Neural progenitor cell (in vitro differentiated cells): ENCODE results near the gene AGMO. TPM values are rescaled to one million over a fixed set of nuclear protein-coding genes. Genes with fewer than 3 reads are reported as not detected.

ENCODE experiments used
- DNase-seq: peaks from one replicate; pipeline ENCODE4 v3.0.0-alpha.2; 2016; ENCODE audit warnings: low spot score
- H2AFZ ChIP-seq: fragments of 200-600 bp; sonication (generic); replicated peaks from 2 replicates; pipeline ENCODE4 v1.6.1; 2016; ENCODE audit warnings: antibody characterized with exemption
- H3F3A ChIP-seq: fragments of 200-600 bp; sonication (generic); 2 replicates; pipeline ENCODE4 v1.6.1; 2016; ENCODE audit warnings: antibody characterized with exemption, low read depth
- H3K27ac ChIP-seq: fragments of 200-600 bp; sonication (generic); 2 replicates; pipeline ENCODE4 v1.5.1; 2016; ENCODE audit warnings: mild to moderate bottlenecking
- H3K27me3 ChIP-seq: fragments of 200-600 bp; sonication (generic); 2 replicates; pipeline ENCODE4 v1.6.1; 2016; ENCODE audit warnings: mild to moderate bottlenecking, moderate library complexity
- H3K36me3 ChIP-seq: fragments of 200-600 bp; sonication (generic); 2 replicates; pipeline ENCODE4 v1.5.1; 2016
- H3K4me1 ChIP-seq: fragments of 200-600 bp; sonication (generic); 2 replicates; pipeline ENCODE4 v1.6.1; 2016; ENCODE audit warnings: mixed run types
- H3K4me2 ChIP-seq: fragments of 200-600 bp; sonication (generic); 2 replicates; pipeline ENCODE4 v1.6.1; 2016
- H3K4me3 ChIP-seq: fragments of 200-600 bp; sonication (generic); 2 replicates; pipeline ENCODE4 v1.5.1; 2016
- H3K79me2 ChIP-seq: fragments of 200-600 bp; sonication (generic); 2 replicates; pipeline ENCODE4 v1.6.1; 2016; ENCODE audit warnings: low read depth
- H3K9ac ChIP-seq: fragments of 200-600 bp; sonication (generic); 2 replicates; pipeline ENCODE4 v1.6.1; 2016
- H3K9me3 ChIP-seq: fragments of 200-600 bp; sonication (generic); 2 replicates; pipeline ENCODE4 v1.5.1; 2016; ENCODE audit warnings: low read depth
- H4K20me1 ChIP-seq: fragments of 200-600 bp; sonication (generic); 2 replicates; pipeline ENCODE4 v1.6.1; 2016; ENCODE audit warnings: low read depth
- H3K27ac Mint-ChIP-seq: 3 replicates; pipeline ENCODE4 v1.8.0; 2021; ENCODE audit warnings: mixed read lengths
- H3K27me3 Mint-ChIP-seq: 2 replicates; pipeline ENCODE4 v1.8.0; 2022; ENCODE audit warnings: low read depth, mild to moderate bottlenecking, inconsistent platforms, moderate library complexity, mixed read lengths; ENCODE audit not compliant: insufficient read depth
- H3K36me3 Mint-ChIP-seq: 3 replicates; pipeline ENCODE4 v1.8.0; 2021; ENCODE audit warnings: mixed read lengths
- H3K4me1 Mint-ChIP-seq: 3 replicates; pipeline ENCODE4 v1.8.0; 2021; ENCODE audit warnings: mixed read lengths
- H3K4me3 Mint-ChIP-seq: 3 replicates; pipeline ENCODE4 v1.8.0; 2021; ENCODE audit warnings: mild to moderate bottlenecking, moderate library complexity, mixed read lengths
- H3K9me3 Mint-ChIP-seq: 3 replicates; pipeline ENCODE4 v1.8.0; 2020; ENCODE audit warnings: mixed read lengths
- EZH2 ChIP-seq: fragments of 200-600 bp; sonication (generic); IDR thresholded peaks from 2 replicates; pipeline ENCODE4 v1.6.1; 2017; ENCODE audit warnings: antibody characterized with exemption, mild to moderate bottlenecking, moderate library complexity
- EZH2phosphoT487 ChIP-seq: fragments of 200-600 bp; sonication (generic); IDR thresholded peaks from 2 replicates; pipeline ENCODE4 v1.6.1; 2017; ENCODE audit warnings: antibody characterized with exemption
- total RNA-seq: library from RNA; depleted of rRNA; stranded (reverse); fragments of >200 nt; gene quantifications from 2 replicates; pipeline ENCODE4 v1.2.3, GENCODE V29; 2015; ENCODE audit warnings: low replicate concordance
- TF ChIP-seq, protein P1 (sequence below): fragments of 200-600 bp; sonication (generic); IDR thresholded peaks from 2 replicates; pipeline ENCODE4 v1.5.1; 2017; ENCODE audit warnings: antibody characterized with exemption, mild to moderate bottlenecking

The AGMO gene
- total RNA-seq, 1 donor from 2014 or later, result 0.30 TPM

GRCh38 chr7:15446280-15446679, 115.5 kb downstream of the AGMO start:
- Histone ChIP-seq H3K4me3 (no peak overlapping the region), H3K4me2 (no peak overlapping the region), H3K9me3 (no peaks in the 10 kb centered on the region), H2AFZ (no peak overlapping the region), H3K36me3 (no peaks in the 10 kb centered on the region), H4K20me1 (no peaks in the 10 kb centered on the region), H3K9ac (no peak overlapping the region), H3K27me3 (no peaks in the 10 kb centered on the region), H3K27ac (no peak overlapping the region), H3K79me2 (no peaks in the 10 kb centered on the region), H3F3A (no peaks in the 10 kb centered on the region), H3K4me1 (no peaks in the 10 kb centered on the region)
- Mint-ChIP-seq H3K36me3 (no peaks in the 10 kb centered on the region), H3K4me3 (no peak overlapping the region), H3K27ac (no peak overlapping the region), H3K9me3 (no peaks in the 10 kb centered on the region), H3K4me1 (peaks cover 3% of the 10 kb centered on the region), H3K27me3 (no peaks in the 10 kb centered on the region)
- no peak for DNase-seq
- TF ChIP-seq, protein P1, sequence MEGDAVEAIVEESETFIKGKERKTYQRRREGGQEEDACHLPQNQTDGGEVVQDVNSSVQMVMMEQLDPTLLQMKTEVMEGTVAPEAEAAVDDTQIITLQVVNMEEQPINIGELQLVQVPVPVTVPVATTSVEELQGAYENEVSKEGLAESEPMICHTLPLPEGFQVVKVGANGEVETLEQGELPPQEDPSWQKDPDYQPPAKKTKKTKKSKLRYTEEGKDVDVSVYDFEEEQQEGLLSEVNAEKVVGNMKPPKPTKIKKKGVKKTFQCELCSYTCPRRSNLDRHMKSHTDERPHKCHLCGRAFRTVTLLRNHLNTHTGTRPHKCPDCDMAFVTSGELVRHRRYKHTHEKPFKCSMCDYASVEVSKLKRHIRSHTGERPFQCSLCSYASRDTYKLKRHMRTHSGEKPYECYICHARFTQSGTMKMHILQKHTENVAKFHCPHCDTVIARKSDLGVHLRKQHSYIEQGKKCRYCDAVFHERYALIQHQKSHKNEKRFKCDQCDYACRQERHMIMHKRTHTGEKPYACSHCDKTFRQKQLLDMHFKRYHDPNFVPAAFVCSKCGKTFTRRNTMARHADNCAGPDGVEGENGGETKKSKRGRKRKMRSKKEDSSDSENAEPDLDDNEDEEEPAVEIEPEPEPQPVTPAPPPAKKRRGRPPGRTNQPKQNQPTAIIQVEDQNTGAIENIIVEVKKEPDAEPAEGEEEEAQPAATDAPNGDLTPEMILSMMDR, result no peak
- TF ChIP-seq EZH2 (no peak), EZH2phosphoT487 (no peak)

DNA sequence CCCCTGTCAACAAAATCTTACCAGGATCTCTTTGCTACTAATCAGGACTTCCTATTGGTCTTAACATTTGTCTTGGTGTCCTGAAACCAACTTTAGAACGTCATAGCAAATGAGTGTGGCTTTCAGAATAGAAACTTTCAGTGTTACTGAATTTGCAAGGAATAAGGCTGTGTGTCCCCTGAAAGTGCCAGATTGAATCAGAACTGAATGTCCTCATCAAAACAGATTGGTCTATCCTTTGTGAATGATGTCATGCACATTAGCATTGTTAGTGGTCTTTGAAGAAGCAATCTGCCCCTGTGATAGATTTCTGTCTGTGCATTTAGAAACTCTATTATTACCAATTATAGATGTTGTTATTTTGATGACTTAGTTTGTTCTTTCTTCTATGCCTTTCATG, 119.9 kb downstream of the AGMO start:
- Histone ChIP-seq H3K27me3 (no peaks in the 10 kb centered on the region), H3K9me3 (no peaks in the 10 kb centered on the region), H2AFZ (no peak overlapping the region), H4K20me1 (no peaks in the 10 kb centered on the region), H3K4me1 (no peaks in the 10 kb centered on the region), H3K36me3 (no peaks in the 10 kb centered on the region), H3K27ac (no peak overlapping the region), H3F3A (no peaks in the 10 kb centered on the region), H3K9ac (no peak overlapping the region), H3K4me3 (no peak overlapping the region), H3K4me2 (no peak overlapping the region), H3K79me2 (no peaks in the 10 kb centered on the region)
- peaks cover 3% of the 10 kb centered on the region for H3K4me1 Mint-ChIP-seq
- H3K27ac Mint-ChIP-seq, result no peak overlapping the region
- TF ChIP-seq EZH2phosphoT487 (no peak), EZH2 (no peak)
- TF ChIP-seq, protein P1, result no peak
- H3K9me3 Mint-ChIP-seq, result no peaks in the 10 kb centered on the region
- H3K4me3 Mint-ChIP-seq, result no peak overlapping the region
- H3K27me3 Mint-ChIP-seq, result no peaks in the 10 kb centered on the region
- H3K36me3 Mint-ChIP-seq, result no peaks in the 10 kb centered on the region
- no peak for DNase-seq

DNA sequence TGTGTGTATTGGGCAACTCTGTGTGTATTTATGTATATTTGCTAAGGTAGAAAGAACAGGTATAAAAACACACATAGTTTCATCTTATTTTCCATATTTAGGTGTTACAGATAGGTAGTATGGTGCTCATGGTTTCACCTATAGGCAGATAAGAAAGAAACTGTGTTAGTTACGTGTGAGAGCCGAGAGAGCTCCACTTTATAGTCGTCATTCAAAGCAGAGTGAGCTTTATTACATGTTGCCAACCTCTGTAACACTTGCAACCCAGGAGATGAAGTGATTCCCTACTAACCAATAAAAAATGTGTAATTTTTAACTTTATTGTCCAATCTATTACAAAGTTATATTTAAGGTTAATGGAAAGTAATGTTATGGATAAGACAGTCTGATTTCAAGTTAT, 121.3 kb downstream of the AGMO start:
- Mint-ChIP-seq H3K36me3 (no peaks in the 10 kb centered on the region), H3K27me3 (no peaks in the 10 kb centered on the region), H3K27ac (no peak overlapping the region), H3K4me1 (no peaks in the 10 kb centered on the region), H3K9me3 (no peaks in the 10 kb centered on the region), H3K4me3 (no peak overlapping the region)
- H3K4me3 ChIP-seq, result no peak overlapping the region
- TF ChIP-seq, protein P1, result no peak
- no peak for TF ChIP-seq EZH2
- no peak for TF ChIP-seq EZH2phosphoT487
- H3K27me3 ChIP-seq, result no peaks in the 10 kb centered on the region
- no peaks in the 10 kb centered on the region for H3K36me3 ChIP-seq
- H3F3A ChIP-seq, result no peaks in the 10 kb centered on the region
- no peaks in the 10 kb centered on the region for H3K9me3 ChIP-seq
- DNase-seq, result no peak
- no peak overlapping the region for H3K27ac ChIP-seq
- no peak overlapping the region for H3K9ac ChIP-seq
- H3K4me1 ChIP-seq, result no peaks in the 10 kb centered on the region
- H3K4me2 ChIP-seq, result no peak overlapping the region
- no peak overlapping the region for H2AFZ ChIP-seq
- no peaks in the 10 kb centered on the region for H4K20me1 ChIP-seq
- H3K79me2 ChIP-seq, result no peaks in the 10 kb centered on the region
